HepG2 (cell line): ENCODE data around the gene WDR41. TPM values are rescaled to one million over a fixed set of nuclear protein-coding genes. Genes with fewer than 3 reads are reported as not detected.

Experiments
- CENPBD1 ChIP-seq: sonication (generic); formaldehyde crosslinking; IDR thresholded peaks from 2 replicates; pipeline ENCODE4 v1.8.0; 2022; ENCODE audit warnings: missing genetic modification reagents, low read depth, mild to moderate bottlenecking, borderline replicate concordance
- FOXK2 ChIP-seq: fragments of 450-650 bp; IDR thresholded peaks from 2 replicates; pipeline ENCODE4 v1.6.1; 2016
- GTF2F1 ChIP-seq: fragments of 150-350 bp; IDR thresholded peaks from 2 replicates; pipeline ENCODE4 v1.6.1; 2014; ENCODE audit warnings: low read length
- HIC2 ChIP-seq: sonication (generic); formaldehyde crosslinking; IDR thresholded peaks from 2 replicates; pipeline ENCODE4 v1.9.0; 2022; ENCODE audit warnings: low read depth, missing genetic modification reagents
- HNF4G ChIP-seq, 2 experiments: sonication (generic) in 1 of 2; formaldehyde crosslinking in 1 of 2; IDR thresholded peaks; 2 replicates each; pipeline versions ENCODE4 v1.4.0 to v1.6.1; 2011 to 2020; ENCODE audit warnings: borderline replicate concordance in 2 of 2, low read depth in 2 of 2, mild to moderate bottlenecking in 2 of 2, low read length in 1 of 2, missing genetic modification reagents in 1 of 2, moderate library complexity in 1 of 2
- ISL2 ChIP-seq: sonication (generic); formaldehyde crosslinking; IDR thresholded peaks from 2 replicates; pipeline ENCODE4 v1.5.0; 2020; ENCODE audit warnings: missing genetic modification reagents
- MAF1 ChIP-seq: sonication (generic); formaldehyde crosslinking; IDR thresholded peaks from 2 replicates; pipeline ENCODE4 v1.5.0; 2020; ENCODE audit warnings: missing genetic modification reagents, borderline replicate concordance
- NCOA5 ChIP-seq: sonication (generic); formaldehyde crosslinking; IDR thresholded peaks from 2 replicates; pipeline ENCODE4 v1.4.0; 2020; ENCODE audit warnings: missing genetic modification reagents
- NFE2L2 ChIP-seq: fragments of 150-350 bp; IDR thresholded peaks from 2 replicates; pipeline ENCODE4 v1.6.1; 2014; ENCODE audit warnings: low read length
- POLR2AphosphoS2 ChIP-seq: IDR thresholded peaks from 2 replicates; pipeline ENCODE4 v1.6.1; 2011; ENCODE audit warnings: low read depth, low read length, improper control_type of control experiment
- PRDM4 ChIP-seq: sonication (generic); formaldehyde crosslinking; IDR thresholded peaks from 2 replicates; pipeline ENCODE4 v1.9.0; 2021; ENCODE audit warnings: missing genetic modification reagents, borderline replicate concordance
- PTBP1 ChIP-seq: fragments of 200-400 bp; formaldehyde crosslinking; IDR thresholded peaks from 2 replicates; pipeline ENCODE4 v1.6.1; 2018; ENCODE audit warnings: low read length, low read depth; ENCODE audit not compliant: poor library complexity, severe bottlenecking
- TBX3 ChIP-seq: fragments of 450-650 bp; IDR thresholded peaks from 2 replicates; pipeline ENCODE4 v1.6.1; 2017; ENCODE audit warnings: antibody characterized with exemption, mild to moderate bottlenecking, inconsistent platforms, borderline replicate concordance
- ZNF33A ChIP-seq: sonication (generic); formaldehyde crosslinking; IDR thresholded peaks from 2 replicates; pipeline ENCODE4 v1.5.1; 2020; ENCODE audit warnings: missing genetic modification reagents, mild to moderate bottlenecking, moderate library complexity, borderline replicate concordance
- ZNF510 ChIP-seq: sonication (generic); formaldehyde crosslinking; IDR thresholded peaks from 2 replicates; pipeline ENCODE4 v1.4.0; 2020; ENCODE audit warnings: low read depth, mild to moderate bottlenecking, missing genetic modification reagents
- ZNF616 ChIP-seq: sonication (generic); formaldehyde crosslinking; IDR thresholded peaks from 2 replicates; pipeline ENCODE4 v1.5.0; 2020; ENCODE audit warnings: low read depth, mild to moderate bottlenecking, missing genetic modification reagents
- ZNF709 ChIP-seq: sonication (generic); formaldehyde crosslinking; IDR thresholded peaks from 2 replicates; pipeline ENCODE4 v1.5.0; 2020; ENCODE audit warnings: mild to moderate bottlenecking, missing genetic modification reagents
- ZNF737 ChIP-seq: sonication (generic); formaldehyde crosslinking; IDR thresholded peaks from 2 replicates; pipeline ENCODE4 v1.5.0; 2020; ENCODE audit warnings: missing genetic modification reagents, mild to moderate bottlenecking, borderline replicate concordance
- ZNF784 ChIP-seq: sonication (generic); formaldehyde crosslinking; IDR thresholded peaks from 2 replicates; pipeline ENCODE4 v1.5.1; 2020; ENCODE audit warnings: missing genetic modification reagents, mild to moderate bottlenecking, borderline replicate concordance
- ZNF790 ChIP-seq: sonication (generic); formaldehyde crosslinking; IDR thresholded peaks from 2 replicates; pipeline ENCODE4 v1.8.0; 2022; ENCODE audit warnings: missing genetic modification reagents, mild to moderate bottlenecking, borderline replicate concordance
- ZNF83 ChIP-seq: sonication (generic); formaldehyde crosslinking; IDR thresholded peaks from 2 replicates; pipeline ENCODE4 v1.4.0; 2020; ENCODE audit warnings: missing genetic modification reagents, mild to moderate bottlenecking, borderline replicate concordance
- polyA plus RNA-seq, 8 experiments: library from polyadenylated mRNA; depleted of rRNA in 3 of 8; stranded (reverse) in 7 of 8; unstranded in 1 of 8; fragments of >200 nt; fragmentation: Illumina TruSeq in 4 of 8; extraction: Trizol in 4 of 8; gene quantifications; 2 replicates each; pipeline versions ENCODE4 v1.2.1 to v1.2.3, GENCODE V29; 2011 to 2016; ENCODE audit warnings: low read depth in 4 of 8, missing spikeins in 1 of 8, mixed read lengths in 1 of 8; ENCODE audit not compliant: insufficient read depth in 1 of 8
- total RNA-seq, 5 experiments: library from RNA; depleted of rRNA; stranded (reverse); fragments of >200 nt; fragmentation: Illumina TruSeq; extraction: Trizol; gene quantifications; 2 replicates each; pipeline ENCODE4 v1.2.3, GENCODE V29; 2016; ENCODE audit warnings: low read depth in 1 of 5

Gene WDR41
- total and polyA plus RNA-seq, 2 of the 13 experiments (the other 11 are each of a cell fraction or from before 2014, with no cell fraction given) = 18.9 to 39.3 TPM

- 0 out of 2 replicates have a peak, but pooled peaks have one; percentile 21 for TF ChIP-seq MAF1
- TF ChIP-seq PRDM4 (CRISPR knock-in tag) = no peak
- TF ChIP-seq ZNF790 (CRISPR knock-in tag) = peak; percentile 63; the same call in 1 of the 2 replicates
- no peak for TF ChIP-seq FOXK2
- TF ChIP-seq HNF4G (IDR thresholded peaks at IDR 0.05; ENCODE audit: borderline replicate concordance, low read depth, low read length) = no peak
- no peak for TF ChIP-seq HNF4G (CRISPR knock-in tag; IDR thresholded peaks at IDR 0.05; ENCODE audit: borderline replicate concordance, low read depth)
- TF ChIP-seq ZNF709 (CRISPR knock-in tag) = peak; percentile 46; the same call in 1 of the 2 replicates
- no peak for TF ChIP-seq NFE2L2
- TF ChIP-seq ISL2 (CRISPR knock-in tag) = peak; percentile 35
- TF ChIP-seq ZNF33A (CRISPR knock-in tag) = peak; percentile 72; the same call in 1 of the 2 replicates
- peak; percentile 41; the same call in 1 of the 2 replicates for TF ChIP-seq ZNF784 (CRISPR knock-in tag)
- TF ChIP-seq PTBP1 = no peak
- no peak for TF ChIP-seq ZNF737 (CRISPR knock-in tag)
- TF ChIP-seq NCOA5 (CRISPR knock-in tag) = no peak
- TF ChIP-seq HIC2 (CRISPR knock-in tag) = no peak
- no peak for TF ChIP-seq CENPBD1 (CRISPR knock-in tag)
- no peak for TF ChIP-seq TBX3
- TF ChIP-seq ZNF616 (CRISPR knock-in tag) = peak; percentile 71; the same call in 1 of the 2 replicates
- no peak for TF ChIP-seq GTF2F1
- TF ChIP-seq ZNF510 (CRISPR knock-in tag) = no peak
- no peak for TF ChIP-seq POLR2AphosphoS2
- no peak for TF ChIP-seq ZNF83
Observed at GRCh38 chr5:77491783-77492652, at the start of gene WDR41 (continued).
